SK-N-SH (cell line): ENCODE results near the gene HRH1.

Experiments used
- CTCF ChIP-seq: fragments of 200-600 bp; sonication (generic); IDR thresholded peaks from 2 replicates; pipeline ENCODE4 v1.6.1; 2017; ENCODE audit warnings: antibody characterized with exemption, mild to moderate bottlenecking, moderate library complexity
- MEF2A ChIP-seq: IDR thresholded peaks from 2 replicates; pipeline ENCODE4 v1.4.0; 2012; ENCODE audit warnings: low read depth, borderline replicate concordance
- REST ChIP-seq: IDR thresholded peaks from 2 replicates; pipeline ENCODE4 v1.6.1; 2012; ENCODE audit warnings: mild to moderate bottlenecking, low read depth, low read length, moderate library complexity
- TEAD4 ChIP-seq: IDR thresholded peaks from 2 replicates; pipeline ENCODE4 v1.4.0; 2012; ENCODE audit warnings: mild to moderate bottlenecking, borderline replicate concordance; ENCODE audit not compliant: insufficient read depth

GRCh38 chr3:11310258-11310657, 156.0 kb downstream of the HRH1 start:
- TF ChIP-seq TEAD4 (no peak), REST (no peak), CTCF (no peak), MEF2A (no peak)
